Measurements from ENCODE around the gene OR2J1.
"Not testable (repeated sequence)": the region's sequence is repeated elsewhere in the genome, so short reads cannot be mapped to it uniquely, and the experiment has no call there.

GRCh38 chr6:29114964-29115363, 15.7 kb downstream of the OR2J1 start:
- not testable (repeated sequence) for TF ChIP-seq CTCF (conservative IDR thresholded peaks at IDR 0.05 in 1 of 2, IDR thresholded peaks at IDR 0.05 in 1 of 2; ENCODE audit: low read depth in 1 of 2, low read length in 2 of 2); EZH2 (IDR thresholded peaks at IDR 0.05; ENCODE audit: low read length, missing control alignments)

Measured in fibroblast of lung (primary cell).